Cardiac fibroblast (primary cell): ENCODE data around the gene FBXO42.
"Not testable (repeated sequence)": the region's sequence is repeated elsewhere in the genome, so short reads cannot be mapped to it uniquely, and the experiment has no call there.

Source experiments
- DNase-seq, 2 donors: peaks; one replicate each; pipeline versions ENCODE4 v3.0.0 to v3.0.0-alpha.2; 2010; ENCODE audit warnings: low read depth in 2 of 2
- H3K4me3 ChIP-seq, 2 donors: replicated peaks in 1 of 2; 1 replicate in 1 of 2; 2 replicates in 1 of 2; pipeline ENCODE4 v1.5.1; 2011; ENCODE audit warnings: low read depth in 2 of 2, low read length in 2 of 2, mild to moderate bottlenecking in 2 of 2, moderate library complexity in 1 of 2
- CTCF ChIP-seq: IDR thresholded peaks from one replicate; pipeline ENCODE4 v1.5.1; 2011; ENCODE audit warnings: low read depth, mild to moderate bottlenecking, low read length, inconsistent platforms

The FBXO42 gene

GRCh38 chr1:16262067-16262466, 90.2 kb downstream of the FBXO42 start:
- no peak overlapping the region for H3K4me3 ChIP-seq
- no peak for TF ChIP-seq CTCF
- no peak for DNase-seq

GRCh38 chr1:16260814-16261213, 91.5 kb downstream of the FBXO42 start:
- H3K4me3 ChIP-seq, result no peak overlapping the region
- TF ChIP-seq CTCF, result no peak
- DNase-seq, result peak; percentile 20 to 59

- no peak overlapping the region for H3K4me3 ChIP-seq
- TF ChIP-seq CTCF, result no peak
- no peak for DNase-seq
These were observed 93.6 kb downstream of the FBXO42 start for GRCh38 chr1:16258591-16259135.

- no peak for TF ChIP-seq CTCF
- no peak for DNase-seq
- H3K4me3 ChIP-seq, result no peak overlapping the region
These were observed 94.3 kb downstream of the FBXO42 start for GRCh38 chr1:16257968-16258367.

- DNase-seq, H3K4me3 ChIP-seq: not testable (repeated sequence)
These were observed 94.7 kb downstream of the FBXO42 start for GRCh38 chr1:16257556-16257955.

- DNase-seq, result no peak
- H3K4me3 ChIP-seq, result no peak overlapping the region
- TF ChIP-seq CTCF, result no peak
These were observed 95.8 kb downstream of the FBXO42 start for GRCh38 chr1:16256478-16256877.

- peak in 1 of 2 donors; percentile 38 for DNase-seq
- no peak overlapping the region for H3K4me3 ChIP-seq
- TF ChIP-seq CTCF, result no peak
These were observed 97.9 kb downstream of the FBXO42 start for GRCh38 chr1:16254263-16254928.
